ENCODE results near the gene CD1E.
"Not testable (repeated sequence)": the region's sequence is repeated elsewhere in the genome, so short reads cannot be mapped to it uniquely, and the experiment has no call there.

The CD1E gene

GRCh38 chr1:158353303-158354075, at the start of gene CD1E:
Gene CD1E, plus strand, starts transcription at chr1:158353894. Its CDS starts 95 bp downstream, at chr1:158353989.
- no peak for FAIRE-seq

- FAIRE-seq = no peak
These were observed 43.1 kb upstream of the CD1E start for GRCh38 chr1:158310623-158311022.

GRCh38 chr1:158311066-158311465, 42.6 kb upstream of the CD1E start:
- no peak for FAIRE-seq

- FAIRE-seq = no peak
These were observed 29.8 kb upstream of the CD1E start for GRCh38 chr1:158323866-158324265.

- no peak for FAIRE-seq
These were observed 29.3 kb upstream of the CD1E start for GRCh38 chr1:158324395-158324794.

- no peak for FAIRE-seq
These were observed 26.2 kb upstream of the CD1E start for GRCh38 chr1:158327481-158327880.

GRCh38 chr1:158328426-158328825, 25.3 kb upstream of the CD1E start:
- FAIRE-seq = no peak

- no peak for FAIRE-seq
These were observed 24.4 kb upstream of the CD1E start for GRCh38 chr1:158329300-158329699.

GRCh38 chr1:158329733-158330132, 24.0 kb upstream of the CD1E start:
- no peak for FAIRE-seq

- no peak for FAIRE-seq
These were observed 23.1 kb upstream of the CD1E start for GRCh38 chr1:158330391-158331105.

- no peak for FAIRE-seq
These were observed 22.6 kb upstream of the CD1E start for GRCh38 chr1:158331106-158331425.

GRCh38 chr1:158331481-158332150, 22.1 kb upstream of the CD1E start, which contains the start of gene CD1B:
Gene CD1B, minus strand, starts transcription at chr1:158331531. Its CDS starts 108 bp downstream, at chr1:158331423.
- no peak for FAIRE-seq

- FAIRE-seq = no peak
These were observed 20.1 kb upstream of the CD1E start for GRCh38 chr1:158333405-158334155.

GRCh38 chr1:158334526-158335212, 19.0 kb upstream of the CD1E start:
- FAIRE-seq = no peak

- FAIRE-seq = no peak
These were observed 18.5 kb upstream of the CD1E start for GRCh38 chr1:158335213-158335532.

- not testable (repeated sequence) for FAIRE-seq
These were observed 17.3 kb upstream of the CD1E start for GRCh38 chr1:158336413-158336812.

GRCh38 chr1:158348946-158349345, 4.7 kb upstream of the CD1E start:
- not testable (repeated sequence) for FAIRE-seq

GRCh38 chr1:158354255-158354654, 561 bp downstream of the CD1E start:
- FAIRE-seq = no peak

- no peak for FAIRE-seq
These were observed 2.1 kb downstream of the CD1E start for GRCh38 chr1:158355773-158356285.

- FAIRE-seq = no peak
These were observed 2.9 kb downstream of the CD1E start for GRCh38 chr1:158356616-158357015.

GRCh38 chr1:158357441-158357840, 3.7 kb downstream of the CD1E start:
- FAIRE-seq = no peak

GRCh38 chr1:158362482-158362881, 8.8 kb downstream of the CD1E start:
- no peak for FAIRE-seq

All from endometrium (tissue), 2 donors.